PFSK-1 (cell line): ENCODE measurements around the gene EXOC6.

ENCODE experiments used
- FOXP2 ChIP-seq: optimal IDR thresholded peaks from 2 replicates; pipeline ENCODE3; 2011; ENCODE audit warnings: borderline replicate concordance, control low read depth, inconsistent platforms; ENCODE audit not compliant: insufficient read depth; ENCODE audit errors: extremely low read length, extremely low read depth
- POLR2AphosphoS5 ChIP-seq: IDR thresholded peaks from 2 replicates; pipeline ENCODE4 v1.6.1; 2012; ENCODE audit warnings: low read depth, mild to moderate bottlenecking, control low read depth, low read length, moderate library complexity
- SIN3A ChIP-seq: IDR thresholded peaks from 2 replicates; pipeline ENCODE4 v1.6.1; 2012; ENCODE audit warnings: mild to moderate bottlenecking, low read length, moderate library complexity, borderline replicate concordance; ENCODE audit not compliant: insufficient read depth
- TAF1 ChIP-seq: IDR thresholded peaks from 2 replicates; pipeline ENCODE4 v1.6.1; 2012; ENCODE audit warnings: low read length, control low read depth, borderline replicate concordance; ENCODE audit not compliant: insufficient read depth
- TF ChIP-seq, protein P1 (sequence below), 2 experiments: IDR thresholded peaks; 2 replicates each; pipeline versions ENCODE4 v1.6.1 to v1.8.0; 2011 to 2012; ENCODE audit warnings: low read depth in 2 of 2, low read length in 2 of 2, control low read depth in 1 of 2, inconsistent platforms in 1 of 2, mild to moderate bottlenecking in 1 of 2, moderate library complexity in 1 of 2; ENCODE audit not compliant: insufficient read depth in 1 of 2

DNA sequence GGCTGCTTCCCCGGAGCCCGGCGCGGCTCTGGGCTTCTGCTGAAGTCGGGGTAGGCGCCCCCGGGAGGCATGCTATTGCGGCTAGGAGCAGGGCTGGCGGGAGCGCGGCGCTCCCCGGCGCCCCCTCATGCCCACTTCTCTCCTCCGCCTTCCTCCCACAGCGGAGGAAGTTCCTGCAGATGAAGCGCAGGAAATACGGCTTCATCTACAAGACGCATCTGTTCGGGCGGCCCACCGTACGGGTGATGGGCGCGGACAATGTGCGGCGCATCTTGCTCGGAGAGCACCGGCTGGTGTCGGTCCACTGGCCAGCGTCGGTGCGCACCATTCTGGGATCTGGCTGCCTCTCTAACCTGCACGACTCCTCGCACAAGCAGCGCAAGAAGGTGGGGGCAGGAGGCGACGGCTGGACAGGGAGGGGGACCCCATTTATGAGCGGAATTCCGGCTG, 225.9 kb downstream of the EXOC6 start:
- TF ChIP-seq TAF1: no peak
- TF ChIP-seq POLR2AphosphoS5: no peak
- TF ChIP-seq, protein P1, sequence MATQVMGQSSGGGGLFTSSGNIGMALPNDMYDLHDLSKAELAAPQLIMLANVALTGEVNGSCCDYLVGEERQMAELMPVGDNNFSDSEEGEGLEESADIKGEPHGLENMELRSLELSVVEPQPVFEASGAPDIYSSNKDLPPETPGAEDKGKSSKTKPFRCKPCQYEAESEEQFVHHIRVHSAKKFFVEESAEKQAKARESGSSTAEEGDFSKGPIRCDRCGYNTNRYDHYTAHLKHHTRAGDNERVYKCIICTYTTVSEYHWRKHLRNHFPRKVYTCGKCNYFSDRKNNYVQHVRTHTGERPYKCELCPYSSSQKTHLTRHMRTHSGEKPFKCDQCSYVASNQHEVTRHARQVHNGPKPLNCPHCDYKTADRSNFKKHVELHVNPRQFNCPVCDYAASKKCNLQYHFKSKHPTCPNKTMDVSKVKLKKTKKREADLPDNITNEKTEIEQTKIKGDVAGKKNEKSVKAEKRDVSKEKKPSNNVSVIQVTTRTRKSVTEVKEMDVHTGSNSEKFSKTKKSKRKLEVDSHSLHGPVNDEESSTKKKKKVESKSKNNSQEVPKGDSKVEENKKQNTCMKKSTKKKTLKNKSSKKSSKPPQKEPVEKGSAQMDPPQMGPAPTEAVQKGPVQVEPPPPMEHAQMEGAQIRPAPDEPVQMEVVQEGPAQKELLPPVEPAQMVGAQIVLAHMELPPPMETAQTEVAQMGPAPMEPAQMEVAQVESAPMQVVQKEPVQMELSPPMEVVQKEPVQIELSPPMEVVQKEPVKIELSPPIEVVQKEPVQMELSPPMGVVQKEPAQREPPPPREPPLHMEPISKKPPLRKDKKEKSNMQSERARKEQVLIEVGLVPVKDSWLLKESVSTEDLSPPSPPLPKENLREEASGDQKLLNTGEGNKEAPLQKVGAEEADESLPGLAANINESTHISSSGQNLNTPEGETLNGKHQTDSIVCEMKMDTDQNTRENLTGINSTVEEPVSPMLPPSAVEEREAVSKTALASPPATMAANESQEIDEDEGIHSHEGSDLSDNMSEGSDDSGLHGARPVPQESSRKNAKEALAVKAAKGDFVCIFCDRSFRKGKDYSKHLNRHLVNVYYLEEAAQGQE (IDR thresholded peaks at IDR 0.05; ENCODE audit: insufficient read depth in 1 of 2, low read depth in 2 of 2, low read length in 2 of 2): no peak
- no peak for TF ChIP-seq SIN3A
- TF ChIP-seq FOXP2: no peak
